ENCODE data around the gene FAM3A. TPM values are rescaled to one million over a fixed set of nuclear protein-coding genes. Genes with fewer than 3 reads are reported as not detected.

The FAM3A gene
- total and polyA plus RNA-seq, 10 of the 15 experiments (the other 5 are each of a cell fraction or from before 2014, with no cell fraction given) = 0.29 to 21.1 (median 11.4) TPM

DNA sequence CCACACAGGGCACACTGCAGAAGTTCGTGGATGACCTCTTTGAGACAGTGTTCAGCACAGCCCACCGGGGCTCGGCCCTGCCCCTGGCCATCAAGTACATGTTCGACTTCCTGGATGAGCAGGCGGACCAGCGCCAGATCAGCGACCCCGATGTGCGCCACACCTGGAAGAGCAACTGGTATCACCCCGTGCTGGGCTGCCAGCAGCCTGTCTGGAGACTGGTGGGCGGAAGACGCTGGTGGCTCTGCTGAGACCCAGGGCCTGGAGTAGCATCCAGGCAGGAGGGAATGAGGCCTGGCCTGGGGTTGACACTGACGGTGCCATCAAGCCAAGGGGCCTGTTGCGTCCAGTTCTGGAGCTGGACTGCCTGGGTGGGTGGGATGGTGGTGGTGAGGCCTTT lies 45.6 kb downstream of the FAM3A start:
- H4K20me1 ChIP-seq (ENCODE audit: control insufficient read depth, insufficient read depth) = no peaks in the 10 kb centered on the region
- no peaks in the 10 kb centered on the region; the same call in 2 of the 3 replicates for H3K9me3 ChIP-seq (replicated peaks; ENCODE audit: control insufficient read depth, insufficient read depth, low read length)
- no peak overlapping the region for H3K27ac ChIP-seq (ENCODE audit: control insufficient read depth, insufficient read depth)
- H3K9ac ChIP-seq (ENCODE audit: control insufficient read depth, insufficient read depth, low read length) = no peak overlapping the region
- FAIRE-seq (no peak), ATAC-seq (no peak), DNase-seq (ENCODE audit: low read depth, low spot score) (no peak)
- TF ChIP-seq CBX3 (IDR thresholded peaks at IDR 0.05; ENCODE audit: borderline replicate concordance, low read depth) (no peak), CTCF (IDR thresholded peaks at IDR 0.05 in 2 of 3, conservative IDR thresholded peaks at IDR 0.05 in 1 of 3; ENCODE audit: control insufficient read depth in 2 of 3, extremely low read depth in 1 of 3, insufficient read depth in 1 of 3, low read depth in 3 of 3, low read length in 3 of 3) (no peak), IKZF1 (conservative IDR thresholded peaks at IDR 0.05) (no peak), ZNF274 (IDR thresholded peaks at IDR 0.05; ENCODE audit: insufficient read depth, insufficient read length) (no peak), CEBPB (IDR thresholded peaks at IDR 0.05; ENCODE audit: borderline replicate concordance in 1 of 2, low read depth in 2 of 2, low read length in 2 of 2) (no peak), RFX5 (IDR thresholded peaks at IDR 0.05; ENCODE audit: low read depth, low read length) (no peak), EGR1 (IDR thresholded peaks at IDR 0.05; ENCODE audit: borderline replicate concordance in 1 of 2, low read depth in 2 of 2, low read length in 2 of 2) (no peak), BCL11A (IDR thresholded peaks at IDR 0.05; ENCODE audit: low read depth, low read length) (no peak), POLR2AphosphoS5 (IDR thresholded peaks at IDR 0.05; ENCODE audit: low read length) (no peak), STAT1 (conservative IDR thresholded peaks at IDR 0.05) (no peak)
- TF ChIP-seq, protein P1, sequence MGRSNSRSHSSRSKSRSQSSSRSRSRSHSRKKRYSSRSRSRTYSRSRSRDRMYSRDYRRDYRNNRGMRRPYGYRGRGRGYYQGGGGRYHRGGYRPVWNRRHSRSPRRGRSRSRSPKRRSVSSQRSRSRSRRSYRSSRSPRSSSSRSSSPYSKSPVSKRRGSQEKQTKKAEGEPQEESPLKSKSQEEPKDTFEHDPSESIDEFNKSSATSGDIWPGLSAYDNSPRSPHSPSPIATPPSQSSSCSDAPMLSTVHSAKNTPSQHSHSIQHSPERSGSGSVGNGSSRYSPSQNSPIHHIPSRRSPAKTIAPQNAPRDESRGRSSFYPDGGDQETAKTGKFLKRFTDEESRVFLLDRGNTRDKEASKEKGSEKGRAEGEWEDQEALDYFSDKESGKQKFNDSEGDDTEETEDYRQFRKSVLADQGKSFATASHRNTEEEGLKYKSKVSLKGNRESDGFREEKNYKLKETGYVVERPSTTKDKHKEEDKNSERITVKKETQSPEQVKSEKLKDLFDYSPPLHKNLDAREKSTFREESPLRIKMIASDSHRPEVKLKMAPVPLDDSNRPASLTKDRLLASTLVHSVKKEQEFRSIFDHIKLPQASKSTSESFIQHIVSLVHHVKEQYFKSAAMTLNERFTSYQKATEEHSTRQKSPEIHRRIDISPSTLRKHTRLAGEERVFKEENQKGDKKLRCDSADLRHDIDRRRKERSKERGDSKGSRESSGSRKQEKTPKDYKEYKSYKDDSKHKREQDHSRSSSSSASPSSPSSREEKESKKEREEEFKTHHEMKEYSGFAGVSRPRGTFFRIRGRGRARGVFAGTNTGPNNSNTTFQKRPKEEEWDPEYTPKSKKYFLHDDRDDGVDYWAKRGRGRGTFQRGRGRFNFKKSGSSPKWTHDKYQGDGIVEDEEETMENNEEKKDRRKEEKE (IDR thresholded peaks at IDR 0.05) = no peak
- no peak overlapping the region for H3K4me2 ChIP-seq (ENCODE audit: control insufficient read depth, insufficient read depth)
- CTCF ChIA-PET = no interaction called here
- WGBS (ENCODE audit: insufficient coverage, insufficient replicate concordance, low lambda C conversion rate, missing lambda C conversion rate) = 78% methylated on average over 14 of the region's 14 CpGs
- peaks cover 0 to 2% of the 10 kb centered on the region in 2 experiments; a peak in 3 of 4 replicates for H3K36me3 ChIP-seq (ENCODE audit: control insufficient read depth in 2 of 2, insufficient read depth in 2 of 2, low read length in 1 of 2)
- H2AFZ ChIP-seq (ENCODE audit: control insufficient read depth, low read depth, low read length) = no peak overlapping the region
- no peaks in the 10 kb centered on the region for H3K4me1 ChIP-seq (ENCODE audit: control insufficient read depth, insufficient read depth, low read length)
- SMC1A ChIA-PET (ENCODE audit: uncharacterized antibody, unreplicated experiment) = no interaction called here
- H3K4me3 ChIP-seq = no peak overlapping the region
- in situ Hi-C loops (cut with MboI) = no loop called here
- POLR2A ChIA-PET = interaction anchor here (0.5 kb wide), 1 partner anchor 18 kb away, joined by 4 read pairs; no protein-coding TSS in a partner anchor
- no peaks in the 10 kb centered on the region for H3K79me2 ChIP-seq (ENCODE audit: control insufficient read depth, insufficient read depth, low read length)
- intact Hi-C loops (cut with micrococcal nuclease; ENCODE audit: unreplicated experiment) = no loop called here
- RAD21 ChIA-PET (ENCODE audit: unreplicated experiment) = no interaction called here
- no peaks in the 10 kb centered on the region for H3K27me3 ChIP-seq (replicated peaks in 1 of 2; ENCODE audit: control insufficient read depth in 2 of 2, insufficient read depth in 2 of 2, low read length in 1 of 2)
- no TSS peak for BruUV-seq (replicated peaks)
